Measurements from ENCODE around the gene LRRC75A. TPM values are rescaled to one million over a fixed set of nuclear protein-coding genes. Genes with fewer than 3 reads are reported as not detected.

The LRRC75A gene
- total and polyA plus RNA-seq, 7 donors = 2.2 to 40.5 (median 5.7) TPM

- 98 to 100% methylated on average over 3 of the region's 3 CpGs for WGBS, 2 donors
Measured at GRCh38 chr17:16461606-16461866, 30.5 kb downstream of the LRRC75A start.

GRCh38 chr17:16460796-16461605 lies 31.0 kb downstream of the LRRC75A start:
- no peaks in the 10 kb centered on the region for H3K9me3 ChIP-seq
- H3K4me3 ChIP-seq = no peak overlapping the region
- peaks cover 0 to 16% (median 16%) of the 10 kb centered on the region in 4 donors for H3K4me1 ChIP-seq
- intact Hi-C loops (cut with DNase I) = no loop called here
- TF ChIP-seq POLR2AphosphoS5 (IDR thresholded peaks at IDR 0.05) (no peak), EP300 (IDR thresholded peaks at IDR 0.05) (no peak), CTCF (IDR thresholded peaks at IDR 0.05) (no peak), POLR2A (IDR thresholded peaks at IDR 0.05) (no peak)
- WGBS, 2 donors = 93 to 95% methylated on average over 17 of the region's 17 CpGs
- H3K36me3 ChIP-seq = no peaks in the 10 kb centered on the region
- H3K27me3 ChIP-seq = no peaks in the 10 kb centered on the region
- no peak overlapping the region for H3K27ac ChIP-seq
- DNase-seq = no peak

More at GRCh38 chr17:16461606-16461866, 30.5 kb downstream of the LRRC75A start:
- intact Hi-C loops (cut with DNase I) = no loop called here
- Histone ChIP-seq H3K27me3 (no peaks in the 10 kb centered on the region), H3K4me3 (no peak overlapping the region), H3K4me1 (peaks cover 0 to 16% (median 16%) of the 10 kb centered on the region in 4 donors), H3K27ac (no peak overlapping the region), H3K9me3 (no peaks in the 10 kb centered on the region), H3K36me3 (no peaks in the 10 kb centered on the region)
- no peak for TF ChIP-seq EP300 (IDR thresholded peaks at IDR 0.05)
- no peak for TF ChIP-seq CTCF (IDR thresholded peaks at IDR 0.05)
- no peak for TF ChIP-seq POLR2AphosphoS5 (IDR thresholded peaks at IDR 0.05)
- TF ChIP-seq POLR2A (IDR thresholded peaks at IDR 0.05) = no peak
- DNase-seq = no peak

- no peaks in the 10 kb centered on the region for H3K27me3 ChIP-seq
- no peak overlapping the region for H3K4me3 ChIP-seq
- H3K36me3 ChIP-seq = no peaks in the 10 kb centered on the region
- 79 to 88% methylated on average over 5 of the region's 5 CpGs for WGBS, 2 donors
- H3K4me1 ChIP-seq = peaks cover 0 to 16% (median 16%) of the 10 kb centered on the region in 4 donors
- TF ChIP-seq EP300 (IDR thresholded peaks at IDR 0.05) (no peak), POLR2AphosphoS5 (IDR thresholded peaks at IDR 0.05) (no peak), POLR2A (IDR thresholded peaks at IDR 0.05) (no peak), CTCF (IDR thresholded peaks at IDR 0.05) (no peak)
- intact Hi-C loops (cut with DNase I) = no loop called here
- H3K9me3 ChIP-seq = no peaks in the 10 kb centered on the region
- H3K27ac ChIP-seq = no peak overlapping the region
- no peak for DNase-seq
Measured at GRCh38 chr17:16459855-16460550, 32.0 kb downstream of the LRRC75A start.

GRCh38 chr17:16459271-16459670 lies 32.7 kb downstream of the LRRC75A start:
- Histone ChIP-seq H3K4me1 (peaks cover 0 to 16% (median 16%) of the 10 kb centered on the region in 4 donors), H3K27ac (no peak overlapping the region), H3K36me3 (no peaks in the 10 kb centered on the region), H3K9me3 (no peaks in the 10 kb centered on the region), H3K27me3 (no peaks in the 10 kb centered on the region), H3K4me3 (no peak overlapping the region)
- WGBS, 2 donors = 84 to 89% methylated on average over 11 of the region's 11 CpGs
- no peak for DNase-seq
- intact Hi-C loops (cut with DNase I) = no loop called here
- TF ChIP-seq POLR2AphosphoS5 (IDR thresholded peaks at IDR 0.05) (no peak), POLR2A (IDR thresholded peaks at IDR 0.05) (no peak), CTCF (IDR thresholded peaks at IDR 0.05) (no peak), EP300 (IDR thresholded peaks at IDR 0.05) (no peak)
